Measurements from ENCODE around the gene DNAH7.

DNA sequence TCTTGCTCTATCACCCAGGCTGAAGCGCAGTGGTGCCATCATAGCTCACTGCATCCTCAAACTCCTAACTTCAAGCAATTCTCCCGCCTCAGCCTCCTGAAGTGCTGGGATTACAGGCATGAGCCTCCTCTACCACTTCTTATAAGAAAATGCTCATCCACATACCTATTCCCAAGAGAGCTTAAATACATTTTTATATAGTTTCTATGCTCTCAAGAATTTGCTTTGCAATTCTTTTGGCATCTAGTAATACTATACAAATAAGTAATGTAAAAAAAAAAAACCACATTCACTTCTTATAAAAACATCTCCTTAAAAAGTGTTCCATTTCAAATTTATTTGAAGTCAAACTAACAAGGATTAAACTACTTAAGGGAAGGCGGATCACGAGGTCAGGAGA is 197.3 kb downstream of the DNAH7 start:
- no peak for TF ChIP-seq ZNF197 (CRISPR knock-in tag; IDR thresholded peaks at IDR 0.05; ENCODE audit: low read depth)
- no peak for TF ChIP-seq CEBPG (CRISPR knock-in tag; IDR thresholded peaks at IDR 0.05)
- no peak for TF ChIP-seq CEBPG (tag; conservative IDR thresholded peaks at IDR 0.05 in 1 of 2, IDR thresholded peaks at IDR 0.05 in 1 of 2)
- TF ChIP-seq ARID1B (IDR thresholded peaks at IDR 0.05), result no peak
- TF ChIP-seq, protein P1, sequence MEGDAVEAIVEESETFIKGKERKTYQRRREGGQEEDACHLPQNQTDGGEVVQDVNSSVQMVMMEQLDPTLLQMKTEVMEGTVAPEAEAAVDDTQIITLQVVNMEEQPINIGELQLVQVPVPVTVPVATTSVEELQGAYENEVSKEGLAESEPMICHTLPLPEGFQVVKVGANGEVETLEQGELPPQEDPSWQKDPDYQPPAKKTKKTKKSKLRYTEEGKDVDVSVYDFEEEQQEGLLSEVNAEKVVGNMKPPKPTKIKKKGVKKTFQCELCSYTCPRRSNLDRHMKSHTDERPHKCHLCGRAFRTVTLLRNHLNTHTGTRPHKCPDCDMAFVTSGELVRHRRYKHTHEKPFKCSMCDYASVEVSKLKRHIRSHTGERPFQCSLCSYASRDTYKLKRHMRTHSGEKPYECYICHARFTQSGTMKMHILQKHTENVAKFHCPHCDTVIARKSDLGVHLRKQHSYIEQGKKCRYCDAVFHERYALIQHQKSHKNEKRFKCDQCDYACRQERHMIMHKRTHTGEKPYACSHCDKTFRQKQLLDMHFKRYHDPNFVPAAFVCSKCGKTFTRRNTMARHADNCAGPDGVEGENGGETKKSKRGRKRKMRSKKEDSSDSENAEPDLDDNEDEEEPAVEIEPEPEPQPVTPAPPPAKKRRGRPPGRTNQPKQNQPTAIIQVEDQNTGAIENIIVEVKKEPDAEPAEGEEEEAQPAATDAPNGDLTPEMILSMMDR (IDR thresholded peaks at IDR 0.05 in 2 of 3, conservative IDR thresholded peaks at IDR 0.05 in 1 of 3; ENCODE audit: insufficient read depth in 2 of 3, low read depth in 1 of 3, low read length in 3 of 3), result no peak
- no peak for TF ChIP-seq KLF13 (tag; IDR thresholded peaks at IDR 0.05; ENCODE audit: borderline replicate concordance, low read depth)
- TF ChIP-seq, protein P2, sequence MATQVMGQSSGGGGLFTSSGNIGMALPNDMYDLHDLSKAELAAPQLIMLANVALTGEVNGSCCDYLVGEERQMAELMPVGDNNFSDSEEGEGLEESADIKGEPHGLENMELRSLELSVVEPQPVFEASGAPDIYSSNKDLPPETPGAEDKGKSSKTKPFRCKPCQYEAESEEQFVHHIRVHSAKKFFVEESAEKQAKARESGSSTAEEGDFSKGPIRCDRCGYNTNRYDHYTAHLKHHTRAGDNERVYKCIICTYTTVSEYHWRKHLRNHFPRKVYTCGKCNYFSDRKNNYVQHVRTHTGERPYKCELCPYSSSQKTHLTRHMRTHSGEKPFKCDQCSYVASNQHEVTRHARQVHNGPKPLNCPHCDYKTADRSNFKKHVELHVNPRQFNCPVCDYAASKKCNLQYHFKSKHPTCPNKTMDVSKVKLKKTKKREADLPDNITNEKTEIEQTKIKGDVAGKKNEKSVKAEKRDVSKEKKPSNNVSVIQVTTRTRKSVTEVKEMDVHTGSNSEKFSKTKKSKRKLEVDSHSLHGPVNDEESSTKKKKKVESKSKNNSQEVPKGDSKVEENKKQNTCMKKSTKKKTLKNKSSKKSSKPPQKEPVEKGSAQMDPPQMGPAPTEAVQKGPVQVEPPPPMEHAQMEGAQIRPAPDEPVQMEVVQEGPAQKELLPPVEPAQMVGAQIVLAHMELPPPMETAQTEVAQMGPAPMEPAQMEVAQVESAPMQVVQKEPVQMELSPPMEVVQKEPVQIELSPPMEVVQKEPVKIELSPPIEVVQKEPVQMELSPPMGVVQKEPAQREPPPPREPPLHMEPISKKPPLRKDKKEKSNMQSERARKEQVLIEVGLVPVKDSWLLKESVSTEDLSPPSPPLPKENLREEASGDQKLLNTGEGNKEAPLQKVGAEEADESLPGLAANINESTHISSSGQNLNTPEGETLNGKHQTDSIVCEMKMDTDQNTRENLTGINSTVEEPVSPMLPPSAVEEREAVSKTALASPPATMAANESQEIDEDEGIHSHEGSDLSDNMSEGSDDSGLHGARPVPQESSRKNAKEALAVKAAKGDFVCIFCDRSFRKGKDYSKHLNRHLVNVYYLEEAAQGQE (IDR thresholded peaks at IDR 0.05; ENCODE audit: borderline replicate concordance), result no peak
- TF ChIP-seq, protein P2 (CRISPR knock-in tag; IDR thresholded peaks at IDR 0.05; ENCODE audit: low read depth), result no peak
- no peak for TF ChIP-seq U2AF1 (optimal IDR thresholded peaks at IDR 0.05; ENCODE audit: low read depth, low read length)
- no peak for TF ChIP-seq NRF1 (conservative IDR thresholded peaks at IDR 0.05 in 1 of 2, IDR thresholded peaks at IDR 0.05 in 1 of 2)
- no peak for TF ChIP-seq IRF2 (CRISPR knock-in tag; IDR thresholded peaks at IDR 0.05)
- TF ChIP-seq, protein P3, sequence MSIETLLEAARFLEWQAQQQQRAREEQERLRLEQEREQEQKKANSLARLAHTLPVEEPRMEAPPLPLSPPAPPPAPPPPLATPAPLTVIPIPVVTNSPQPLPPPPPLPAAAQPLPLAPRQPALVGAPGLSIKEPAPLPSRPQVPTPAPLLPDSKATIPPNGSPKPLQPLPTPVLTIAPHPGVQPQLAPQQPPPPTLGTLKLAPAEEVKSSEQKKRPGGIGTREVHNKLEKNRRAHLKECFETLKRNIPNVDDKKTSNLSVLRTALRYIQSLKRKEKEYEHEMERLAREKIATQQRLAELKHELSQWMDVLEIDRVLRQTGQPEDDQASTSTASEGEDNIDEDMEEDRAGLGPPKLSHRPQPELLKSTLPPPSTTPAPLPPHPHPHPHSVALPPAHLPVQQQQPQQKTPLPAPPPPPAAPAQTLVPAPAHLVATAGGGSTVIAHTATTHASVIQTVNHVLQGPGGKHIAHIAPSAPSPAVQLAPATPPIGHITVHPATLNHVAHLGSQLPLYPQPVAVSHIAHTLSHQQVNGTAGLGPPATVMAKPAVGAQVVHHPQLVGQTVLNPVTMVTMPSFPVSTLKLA (conservative IDR thresholded peaks at IDR 0.05), result no peak
- TF ChIP-seq PML (IDR thresholded peaks at IDR 0.05; ENCODE audit: low read length), result no peak

Measured in K562 (cell line).